ENCODE results near the gene TEX48. TPM values are rescaled to one million over a fixed set of nuclear protein-coding genes. Genes with fewer than 3 reads are reported as not detected.
A peak's percentile ranks its signal among the peaks of the same experiment; 100 is the strongest.

Gene TEX48
- total and polyA plus RNA-seq, 11 donors, result not detected

DNA sequence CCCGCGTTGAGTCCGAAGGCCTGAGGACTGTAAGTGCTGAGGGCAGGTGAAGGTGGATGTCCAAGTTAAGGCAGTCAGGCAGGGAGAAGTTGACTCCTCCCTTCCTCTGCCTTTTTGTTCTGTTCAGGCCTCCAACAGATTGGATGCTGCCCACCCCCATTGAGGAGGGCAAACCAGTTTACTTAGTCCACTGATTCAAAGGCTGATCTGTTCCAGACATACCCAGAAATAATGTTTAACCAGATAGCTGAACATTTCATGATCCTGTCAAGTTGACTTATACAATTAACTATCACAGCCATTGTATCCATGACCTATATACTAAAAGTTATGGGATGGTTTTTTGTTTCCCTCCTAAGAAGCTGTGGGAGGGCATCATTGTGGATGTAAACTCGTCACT lies 8.3 kb upstream of the TEX48 start:
- H3K4me1 ChIP-seq, result no peaks in the 10 kb centered on the region
- H3K27ac ChIP-seq, result peak overlapping the region in 1 of 12 donors; percentile 9
- H3K36me3 ChIP-seq, result no peaks in the 10 kb centered on the region
- intact Hi-C loops (cut with DNase I), result no loop called here
- WGBS, 4 donors, result 83 to 89% (median 89%) methylated on average over 4 of the region's 4 CpGs
- peaks cover 0 to 11% (median 0%) of the 10 kb centered on the region in 9 donors for H3K27me3 ChIP-seq
- no peak overlapping the region for H3K4me3 ChIP-seq
- no peaks in the 10 kb centered on the region for H3K9me3 ChIP-seq
- no peak for DNase-seq
- TF ChIP-seq POLR2A (IDR thresholded peaks at IDR 0.05), result no peak
- TF ChIP-seq, protein P1, sequence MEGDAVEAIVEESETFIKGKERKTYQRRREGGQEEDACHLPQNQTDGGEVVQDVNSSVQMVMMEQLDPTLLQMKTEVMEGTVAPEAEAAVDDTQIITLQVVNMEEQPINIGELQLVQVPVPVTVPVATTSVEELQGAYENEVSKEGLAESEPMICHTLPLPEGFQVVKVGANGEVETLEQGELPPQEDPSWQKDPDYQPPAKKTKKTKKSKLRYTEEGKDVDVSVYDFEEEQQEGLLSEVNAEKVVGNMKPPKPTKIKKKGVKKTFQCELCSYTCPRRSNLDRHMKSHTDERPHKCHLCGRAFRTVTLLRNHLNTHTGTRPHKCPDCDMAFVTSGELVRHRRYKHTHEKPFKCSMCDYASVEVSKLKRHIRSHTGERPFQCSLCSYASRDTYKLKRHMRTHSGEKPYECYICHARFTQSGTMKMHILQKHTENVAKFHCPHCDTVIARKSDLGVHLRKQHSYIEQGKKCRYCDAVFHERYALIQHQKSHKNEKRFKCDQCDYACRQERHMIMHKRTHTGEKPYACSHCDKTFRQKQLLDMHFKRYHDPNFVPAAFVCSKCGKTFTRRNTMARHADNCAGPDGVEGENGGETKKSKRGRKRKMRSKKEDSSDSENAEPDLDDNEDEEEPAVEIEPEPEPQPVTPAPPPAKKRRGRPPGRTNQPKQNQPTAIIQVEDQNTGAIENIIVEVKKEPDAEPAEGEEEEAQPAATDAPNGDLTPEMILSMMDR (IDR thresholded peaks at IDR 0.05), result no peak
- no peak for ATAC-seq

DNA sequence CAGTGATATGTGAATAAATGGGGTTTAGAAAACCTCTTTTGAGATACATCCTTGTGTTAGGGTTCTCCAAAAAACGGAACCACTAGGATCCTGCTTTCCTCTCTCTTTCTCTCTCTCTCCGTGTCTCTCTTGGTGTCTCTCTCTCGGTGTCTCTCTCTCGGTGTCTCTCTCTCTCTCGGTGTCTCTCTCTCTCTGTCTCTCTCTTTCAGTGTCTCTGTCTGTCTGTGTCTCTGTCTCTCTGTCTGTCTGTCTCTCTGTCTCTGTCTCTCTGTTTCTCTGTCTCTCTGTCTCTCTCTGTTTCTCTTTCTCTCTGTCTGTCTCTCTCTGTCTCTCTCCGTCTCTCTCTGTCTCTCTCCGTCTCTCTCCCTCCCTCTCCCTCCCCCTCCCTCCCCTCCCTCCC lies 7.8 kb upstream of the TEX48 start:
- Histone ChIP-seq H3K9me3 (no peaks in the 10 kb centered on the region), H3K36me3 (no peaks in the 10 kb centered on the region), H3K4me1 (no peaks in the 10 kb centered on the region), H3K27me3 (peaks cover 0 to 11% (median 0%) of the 10 kb centered on the region in 9 donors), H3K4me3 (no peak overlapping the region), H3K27ac (no peak overlapping the region)
- intact Hi-C loops (cut with DNase I), result loop anchor here in 2 of 10 donors (10.0 kb wide), 2 partner anchors 215 to 835 kb away; no protein-coding TSS in a partner anchor
- DNase-seq (no peak), ATAC-seq (no peak)
- 86 to 88% (median 86%) methylated on average over 7 of the region's 7 CpGs for WGBS, 4 donors
- TF ChIP-seq, protein P1 (IDR thresholded peaks at IDR 0.05), result no peak
- no peak for TF ChIP-seq POLR2A (IDR thresholded peaks at IDR 0.05)

DNA sequence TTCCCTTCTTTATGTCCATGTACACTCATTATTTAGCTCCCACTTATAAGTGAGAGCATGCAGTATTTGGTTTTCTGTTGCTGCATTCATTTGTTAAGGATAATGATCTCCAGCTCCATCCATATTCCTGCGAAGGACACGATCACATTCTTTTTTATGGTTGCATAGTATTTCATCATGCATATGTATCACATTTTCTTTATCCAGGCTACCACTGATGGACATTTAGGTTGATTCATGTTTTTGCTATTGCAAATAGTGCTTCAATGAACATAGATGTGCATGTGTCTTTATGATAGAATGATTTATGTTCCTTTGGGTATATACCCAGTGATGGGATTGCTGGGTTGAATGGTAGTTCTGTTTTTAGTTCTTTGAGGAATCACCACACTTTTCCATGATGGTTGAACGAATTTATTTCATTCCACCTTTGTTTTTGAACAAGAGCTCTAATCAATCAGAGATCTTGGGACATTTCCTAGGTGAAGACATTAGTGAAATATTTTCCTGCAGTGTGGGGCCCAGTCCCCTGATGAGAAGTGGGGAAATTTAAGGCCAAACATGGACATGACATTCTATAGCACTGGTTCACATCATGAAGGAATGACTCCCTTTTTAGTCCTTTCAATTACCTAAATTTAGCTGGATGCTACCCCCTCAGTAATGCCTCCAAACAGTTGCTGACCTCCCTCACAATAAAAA lies 7.1 kb upstream of the TEX48 start:
- Histone ChIP-seq H3K27me3 (peaks cover 0 to 11% (median 0%) of the 10 kb centered on the region in 9 donors), H3K9me3 (no peaks in the 10 kb centered on the region), H3K36me3 (no peaks in the 10 kb centered on the region), H3K4me3 (no peak overlapping the region), H3K27ac (no peak overlapping the region), H3K4me1 (no peaks in the 10 kb centered on the region)
- WGBS, 4 donors, result 76 to 86% (median 84%) methylated on average over 3 of the region's 3 CpGs
- intact Hi-C loops (cut with DNase I), result loop anchor here in 2 of 10 donors (10.0 kb wide), 2 partner anchors 216 to 836 kb away; no protein-coding TSS in a partner anchor
- ATAC-seq (no peak), DNase-seq (no peak)
- TF ChIP-seq, protein P1 (IDR thresholded peaks at IDR 0.05), result no peak
- no peak for TF ChIP-seq POLR2A (IDR thresholded peaks at IDR 0.05)

DNA sequence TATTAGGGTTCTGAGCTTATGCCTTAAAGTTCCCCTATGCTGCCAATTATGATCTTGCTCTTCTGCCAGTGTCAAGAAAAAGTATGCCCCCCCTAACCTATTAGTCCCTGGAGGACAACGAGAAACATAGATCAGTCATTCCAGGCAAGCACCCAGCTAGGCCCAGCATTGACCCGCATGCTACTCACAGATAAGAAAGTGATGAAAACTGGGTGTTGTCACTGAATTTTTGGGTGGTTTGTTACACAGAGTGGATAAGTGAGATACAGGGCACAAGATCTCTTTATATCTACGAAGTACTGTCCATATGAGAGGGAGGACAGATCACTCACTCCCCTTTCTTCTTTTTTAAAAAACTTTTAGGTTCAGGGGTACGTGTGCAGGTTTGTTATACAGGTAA lies 6.4 kb upstream of the TEX48 start:
- intact Hi-C loops (cut with DNase I), result loop anchor here in 2 of 10 donors (10.0 kb wide), 2 partner anchors 216 to 836 kb away; no protein-coding TSS in a partner anchor
- peaks cover 0 to 11% (median 0%) of the 10 kb centered on the region in 9 donors for H3K27me3 ChIP-seq
- no peak overlapping the region for H3K27ac ChIP-seq
- H3K9me3 ChIP-seq, result no peaks in the 10 kb centered on the region
- DNase-seq (no peak), ATAC-seq (no peak)
- TF ChIP-seq POLR2A (IDR thresholded peaks at IDR 0.05), result no peak
- TF ChIP-seq, protein P1 (IDR thresholded peaks at IDR 0.05), result no peak
- 69 to 83% (median 79%) methylated on average over 4 of the region's 4 CpGs for WGBS, 4 donors
- H3K4me1 ChIP-seq, result no peaks in the 10 kb centered on the region
- H3K4me3 ChIP-seq, result no peak overlapping the region
- H3K36me3 ChIP-seq, result no peaks in the 10 kb centered on the region
